Embryonic facial prominence (tissue), 1 donor: Measurements from ENCODE around the gene FGF14.
"Not testable (repeated sequence)": the region's sequence is repeated elsewhere in the genome, so short reads cannot be mapped to it uniquely, and the experiment has no call there.

ENCODE experiments used
- DNase-seq: peaks from one replicate; pipeline ENCODE4 v3.0.0-alpha.2; 2016; ENCODE audit errors: extremely low spot score

FGF14 gene

GRCh38 chr13:101868585-101869469 is 533.0 kb downstream of the FGF14 start:
- DNase-seq = no peak

DNA sequence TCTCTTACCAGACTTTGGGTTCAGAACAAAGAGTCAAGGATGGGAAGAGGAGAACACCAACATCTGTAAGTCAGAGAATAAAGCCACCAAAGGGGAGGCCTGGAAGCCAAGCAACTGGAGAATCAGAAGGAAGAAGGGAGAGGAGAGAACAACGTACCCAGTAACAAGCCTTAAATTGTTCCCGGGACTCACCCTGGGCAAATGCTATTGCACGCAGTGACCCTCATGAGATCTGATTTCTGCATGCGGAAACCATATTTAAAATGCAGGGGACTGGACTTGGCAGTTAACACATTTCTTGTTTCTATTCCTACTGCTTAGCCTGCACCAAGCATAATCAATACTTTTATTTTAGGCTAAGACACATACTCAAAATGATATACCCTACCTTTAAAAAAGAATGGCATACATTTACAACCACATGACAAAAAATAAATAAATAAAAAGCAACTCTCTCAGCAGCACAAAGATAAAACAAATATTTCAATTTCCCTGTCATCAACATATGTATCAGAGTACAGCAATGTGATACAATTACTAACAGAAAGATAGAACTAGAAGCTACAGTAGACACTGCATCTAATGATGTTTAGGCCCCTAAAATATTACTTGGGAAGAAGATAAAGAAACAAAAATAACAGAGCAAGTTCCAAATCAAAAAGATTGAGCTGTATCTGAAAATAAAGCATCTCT is 534.8 kb downstream of the FGF14 start:
- no peak for DNase-seq

DNA sequence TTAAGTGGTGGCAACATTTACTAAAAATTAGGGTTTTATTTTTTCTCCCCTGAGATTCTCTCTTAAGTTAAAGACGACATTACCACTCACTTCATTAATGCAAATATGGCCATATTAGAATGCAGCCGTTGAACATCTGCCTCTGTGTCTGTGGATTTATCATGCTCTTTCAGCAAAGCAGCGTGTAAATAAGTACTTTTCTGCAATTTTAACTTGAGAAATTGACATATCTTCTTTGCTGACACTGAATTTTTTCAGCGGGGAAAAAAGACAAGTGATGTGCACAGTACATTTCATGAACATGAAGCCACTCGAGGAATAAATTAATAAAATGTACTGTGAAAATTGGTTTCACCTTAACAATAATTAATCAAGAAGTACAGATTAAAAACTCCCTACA is 543.0 kb downstream of the FGF14 start:
- no peak for DNase-seq

DNA sequence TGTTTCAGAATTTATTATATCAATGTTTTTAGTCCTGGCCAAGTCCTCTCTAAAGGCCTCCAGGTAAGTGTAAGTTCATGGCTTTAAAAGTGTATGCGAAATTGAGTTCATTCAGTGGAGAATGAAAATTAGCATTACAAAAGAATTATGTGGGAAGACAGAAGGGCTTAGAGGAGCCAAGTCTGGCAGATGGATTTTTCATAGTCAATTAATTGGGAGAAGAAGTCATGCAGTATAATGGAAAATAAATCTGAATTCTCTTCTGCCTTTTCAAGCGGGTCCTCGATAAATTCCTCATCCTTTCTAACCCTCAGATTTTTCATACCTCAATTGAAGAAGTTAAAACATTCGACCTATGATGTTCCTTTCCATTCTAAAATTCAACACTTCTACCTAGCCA is 555.1 kb downstream of the FGF14 start:
- no peak for DNase-seq

- DNase-seq = no peak
Measured at GRCh38 chr13:101846249-101846648, 555.6 kb downstream of the FGF14 start.

DNA sequence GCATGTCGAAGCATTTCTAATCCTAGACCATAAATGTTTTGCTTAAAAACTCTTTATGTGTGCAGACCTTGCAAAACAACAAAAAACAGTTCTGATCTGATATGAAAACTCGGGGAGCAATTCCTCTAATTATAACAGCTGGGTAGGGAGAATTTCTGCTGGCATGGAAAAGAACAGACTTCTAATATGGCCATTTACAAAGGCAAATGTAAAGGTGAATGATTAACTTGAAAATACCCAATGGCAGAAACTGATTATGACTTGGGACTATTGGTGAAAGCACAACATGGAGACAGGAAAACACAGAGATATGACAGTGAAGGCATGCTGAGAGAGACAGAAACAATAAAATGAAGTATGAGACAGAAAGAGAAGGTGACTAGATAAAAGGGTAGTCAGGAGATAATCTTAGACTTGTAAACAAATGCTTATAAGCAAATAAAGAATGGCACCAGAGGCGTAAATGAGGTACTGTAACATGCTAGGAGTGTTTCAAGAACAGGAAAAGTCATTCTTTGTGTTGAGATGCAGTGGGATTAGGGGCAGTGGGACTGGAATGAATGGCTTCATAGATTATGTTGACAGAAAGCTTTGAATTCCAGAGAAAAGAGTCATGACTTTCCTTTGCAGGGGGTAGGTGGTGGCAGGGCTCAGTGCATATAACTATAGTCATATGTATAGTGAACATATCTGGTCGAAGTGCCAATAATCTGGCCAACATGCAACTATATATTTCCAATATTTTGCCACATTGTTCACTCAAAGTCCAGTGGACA is 556.4 kb downstream of the FGF14 start:
- DNase-seq = no peak

DNA sequence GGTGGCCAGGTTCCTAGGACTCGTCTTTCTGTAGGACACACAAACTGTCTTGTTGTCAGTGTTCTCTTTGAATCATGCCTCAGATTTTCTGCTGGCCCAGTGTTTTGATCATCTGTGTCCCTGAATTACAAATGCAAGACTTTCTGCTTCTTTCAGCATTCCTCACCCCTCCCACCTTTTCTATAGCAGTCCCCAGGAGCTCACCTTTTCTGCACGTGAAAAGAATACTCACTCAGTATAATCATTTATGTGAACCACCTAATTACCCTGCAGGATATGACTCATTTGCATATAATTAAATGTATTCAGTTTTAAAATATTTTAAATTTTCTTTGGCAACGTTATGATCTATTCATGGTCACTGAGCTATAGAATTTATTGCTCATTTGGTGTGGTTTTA is 560.1 kb downstream of the FGF14 start:
- DNase-seq = no peak

DNA sequence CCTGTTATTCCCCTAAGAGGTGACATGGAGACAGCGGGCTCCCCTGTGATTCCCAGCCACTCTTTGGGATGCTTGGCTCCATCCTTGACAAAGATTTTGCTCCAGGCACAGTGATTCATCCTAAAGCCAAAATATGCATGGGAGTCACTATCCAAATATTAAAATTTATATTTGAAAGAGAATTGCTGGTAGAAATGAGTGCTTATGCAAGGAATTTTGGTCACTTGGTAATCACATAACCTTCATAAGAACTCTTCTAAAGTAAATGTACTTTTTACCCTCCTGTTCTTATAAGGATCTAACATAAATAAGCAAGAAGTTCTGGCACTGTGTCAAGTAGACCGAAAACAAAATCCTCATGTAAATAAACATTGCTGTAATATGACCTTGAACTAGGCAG is 563.5 kb downstream of the FGF14 start:
- DNase-seq = no peak

DNA sequence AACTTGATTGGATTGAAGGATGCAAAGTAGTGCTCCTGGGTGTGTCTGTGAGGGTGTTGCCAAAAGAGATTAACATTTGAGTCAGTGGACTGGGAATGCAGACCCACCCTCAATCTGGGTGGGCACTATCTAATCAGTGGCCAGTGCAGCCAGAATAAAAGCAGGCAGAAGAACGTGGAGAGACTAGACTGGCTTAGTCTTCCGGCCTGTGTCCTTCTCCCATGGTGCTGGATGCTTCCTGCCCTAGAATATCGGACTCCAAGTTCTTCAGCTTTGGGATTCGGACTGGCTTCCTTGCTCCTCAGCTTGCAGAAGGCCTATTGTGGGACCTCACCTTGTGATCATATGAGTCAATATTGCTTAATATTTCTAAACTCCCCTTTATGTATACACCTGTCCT is 564.1 kb downstream of the FGF14 start:
- DNase-seq = not testable (repeated sequence)

GRCh38 chr13:101837288-101837687 is 564.6 kb downstream of the FGF14 start:
- no peak for DNase-seq

DNA sequence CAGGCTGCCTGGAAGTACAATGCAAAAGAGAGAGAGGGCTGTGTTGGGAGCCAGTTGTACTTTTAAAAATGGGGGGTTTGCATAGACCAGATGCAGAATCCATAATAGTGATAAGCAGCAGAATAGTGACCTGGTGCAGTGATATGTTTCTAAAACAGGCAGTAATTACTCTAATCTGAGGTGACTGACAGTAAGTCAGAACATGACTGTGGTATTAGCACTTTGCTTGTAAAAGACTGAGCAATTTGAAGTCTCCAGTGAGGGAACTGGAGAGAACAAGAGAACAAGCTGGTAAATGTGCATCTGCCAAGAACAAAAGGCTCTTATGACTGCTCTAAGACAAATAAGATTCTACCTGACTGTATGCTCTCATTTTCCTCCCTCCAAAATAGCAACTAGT is 565.9 kb downstream of the FGF14 start:
- no peak for DNase-seq

GRCh38 chr13:101833671-101834070 is 568.2 kb downstream of the FGF14 start:
- no peak for DNase-seq

DNA sequence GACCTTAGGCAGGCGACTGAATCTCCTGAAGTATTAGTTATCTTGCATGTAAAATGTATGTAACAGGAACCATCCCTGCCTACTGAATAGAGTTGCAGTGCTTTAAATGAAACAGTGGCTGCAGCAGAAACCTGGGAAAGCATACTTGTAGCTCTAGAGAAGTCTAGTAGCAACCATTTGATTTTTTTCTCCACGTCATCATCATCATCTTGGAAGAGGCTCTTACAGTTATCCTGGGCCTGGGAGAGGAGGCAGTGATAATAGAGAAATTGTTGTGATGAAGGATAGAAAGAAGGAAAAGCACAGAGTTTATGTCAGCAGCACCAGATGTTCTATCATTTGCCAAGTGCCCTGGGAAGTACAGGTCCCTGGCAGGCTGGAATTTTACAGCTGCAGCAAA is 571.8 kb downstream of the FGF14 start:
- no peak for DNase-seq

GRCh38 chr13:101829484-101829883 is 572.4 kb downstream of the FGF14 start:
- DNase-seq = no peak

DNA sequence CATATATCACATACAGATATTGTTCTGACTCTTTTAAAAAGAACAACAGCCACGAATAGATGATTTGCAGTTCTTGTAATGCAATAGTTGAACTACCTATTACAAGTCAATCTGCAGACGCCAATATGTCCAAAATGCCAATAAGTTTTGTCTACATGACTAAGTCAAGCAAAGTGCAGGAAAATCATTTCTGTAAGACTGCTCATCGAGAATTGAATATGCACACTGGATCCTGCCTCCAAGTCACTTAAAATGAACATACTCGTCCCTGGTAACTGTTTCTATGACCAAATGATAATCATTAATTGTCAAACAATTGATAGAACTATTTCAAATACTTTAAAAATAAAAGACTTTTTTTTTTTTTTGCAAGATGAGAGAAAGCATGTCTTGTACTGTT is 573.7 kb downstream of the FGF14 start:
- DNase-seq = no peak

DNA sequence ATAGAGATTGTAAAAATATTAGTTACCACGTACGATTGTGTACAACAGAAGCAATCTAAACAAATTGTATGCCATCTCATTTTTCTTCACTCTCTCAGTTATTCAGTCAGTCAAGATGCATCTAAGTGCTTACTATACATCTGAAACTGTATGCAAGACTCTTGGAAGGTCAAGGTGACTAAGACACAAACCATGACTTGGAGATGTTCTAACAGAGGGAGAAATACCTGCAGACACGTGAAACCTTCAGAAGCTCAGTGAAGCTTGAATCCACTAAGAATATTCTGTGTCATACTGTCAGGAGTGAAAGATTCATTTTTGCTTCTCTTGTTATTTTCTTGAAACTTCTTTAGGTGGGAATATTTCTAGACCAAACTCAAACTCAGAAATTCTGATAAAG is 584.0 kb downstream of the FGF14 start:
- no peak for DNase-seq

DNA sequence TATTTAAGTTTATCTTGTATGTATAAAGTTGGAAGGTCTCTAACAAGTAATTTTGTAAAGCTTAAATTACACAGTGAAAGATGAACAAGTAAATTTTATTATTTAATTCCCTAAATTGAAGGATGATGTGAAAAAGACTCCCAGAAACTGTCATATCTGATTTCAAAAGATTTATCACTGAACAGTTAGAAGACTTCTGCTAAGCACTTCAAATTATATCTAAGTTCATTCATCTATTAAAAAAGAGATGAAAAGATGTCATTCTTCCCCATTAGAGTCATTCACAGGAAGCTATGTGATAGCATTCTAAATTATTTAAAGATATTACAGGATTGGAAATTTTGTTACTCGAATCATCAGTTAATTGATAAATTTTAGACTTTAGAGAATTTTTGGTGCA is 590.0 kb downstream of the FGF14 start:
- DNase-seq = no peak

DNA sequence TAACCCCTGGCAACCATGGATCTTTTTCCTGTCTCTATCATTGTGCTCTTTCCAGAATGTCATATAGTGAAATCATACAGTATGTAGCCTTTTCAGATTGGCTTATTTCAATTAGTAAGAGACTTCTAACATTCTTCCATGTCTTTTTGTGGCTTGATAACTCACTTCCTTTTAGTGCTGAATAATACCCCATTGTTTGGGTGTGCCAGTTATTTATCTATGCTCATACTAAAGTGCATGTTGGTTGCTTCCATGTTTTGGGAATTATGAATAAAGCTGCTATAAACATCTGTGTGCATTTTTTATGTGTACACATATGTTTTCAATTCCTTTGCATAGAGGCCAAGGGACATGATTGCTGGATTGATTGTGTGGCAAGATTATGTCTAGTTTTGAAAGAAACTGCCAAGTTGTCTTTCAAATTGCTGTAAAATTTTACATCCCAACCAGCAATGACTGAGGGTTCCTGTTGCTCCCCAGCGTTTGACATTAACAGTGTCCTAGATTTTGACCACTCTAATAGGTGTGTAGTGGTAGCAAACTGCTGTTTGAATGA is 590.5 kb downstream of the FGF14 start:
- DNase-seq = no peak

DNA sequence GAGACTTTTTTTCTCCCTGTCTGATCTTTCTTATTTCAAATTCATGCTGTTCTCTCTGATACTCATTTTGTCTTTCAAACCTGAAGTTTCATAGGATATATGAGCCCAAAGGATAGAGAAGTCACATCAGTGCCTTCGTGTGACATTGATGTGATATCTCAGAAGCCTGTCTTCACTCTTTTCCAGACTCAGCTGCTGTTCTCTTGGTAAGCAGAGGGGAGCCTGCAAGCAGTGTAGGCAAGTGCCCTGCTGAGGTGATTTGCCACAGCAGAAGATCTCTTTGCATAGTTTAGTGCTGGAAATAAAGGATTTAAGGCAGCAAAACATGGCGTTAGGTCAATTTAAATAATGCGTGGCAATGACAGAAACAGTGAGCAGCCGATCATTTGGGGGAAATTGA is 602.7 kb downstream of the FGF14 start:
- DNase-seq = no peak

DNA sequence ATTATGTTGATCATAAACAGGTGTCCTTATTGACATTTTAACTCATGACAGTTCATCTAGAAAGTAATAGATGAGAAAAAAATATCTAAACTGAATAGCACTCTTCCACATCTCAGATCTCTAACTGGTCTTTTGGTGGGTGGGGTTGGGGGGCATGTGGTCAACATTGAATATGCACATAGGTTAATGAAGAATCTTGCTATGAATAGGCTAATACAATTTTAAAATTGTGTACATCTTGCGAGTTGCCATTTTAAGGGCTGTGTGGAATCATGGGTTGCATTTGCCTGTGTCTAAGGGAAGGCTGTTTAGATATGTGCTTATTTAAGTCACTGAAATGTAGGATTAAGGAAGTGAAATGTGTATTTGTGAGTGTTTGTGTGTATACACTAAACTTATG is 603.4 kb downstream of the FGF14 start:
- no peak for DNase-seq

GRCh38 chr13:101795460-101795859 is 606.4 kb downstream of the FGF14 start:
- DNase-seq = no peak

- no peak for DNase-seq
Measured at GRCh38 chr13:101795025-101795424, 606.8 kb downstream of the FGF14 start.
